CD14-positive monocyte (primary cell): Measurements from ENCODE around the gene CCDC82. TPM values are rescaled to one million over a fixed set of nuclear protein-coding genes. Genes with fewer than 3 reads are reported as not detected.
A peak's percentile ranks its signal among the peaks of the same experiment; 100 is the strongest.

Experiments used
- DNase-seq, 3 donors: peaks; one replicate each; pipeline ENCODE4 v3.0.0-alpha.2; 2011 to 2022
- H2AFZ ChIP-seq: 2 replicates; pipeline ENCODE4 v1.6.0; 2012; ENCODE audit warnings: mild to moderate bottlenecking, low read depth, low read length, inconsistent platforms; ENCODE audit not compliant: insufficient read depth, poor library complexity, severe bottlenecking
- H3K27ac ChIP-seq, 2 donors: 1 replicate in 1 of 2; 2 replicates in 1 of 2; pipeline ENCODE4 v1.5.1; 2012 to 2013; ENCODE audit warnings: low read length in 2 of 2, control low read depth in 1 of 2, inconsistent platforms in 1 of 2, low read depth in 1 of 2, mild to moderate bottlenecking in 1 of 2
- H3K27me3 ChIP-seq, 2 donors: one replicate each; pipeline versions ENCODE4 v1.6.0 to v1.6.1; 2011 to 2013; ENCODE audit warnings: low read length in 2 of 2; ENCODE audit not compliant: control insufficient read depth in 2 of 2, insufficient read depth in 2 of 2
- H3K36me3 ChIP-seq, 2 donors: replicated peaks in 1 of 2; 1 replicate in 1 of 2; 2 replicates in 1 of 2; pipeline versions ENCODE4 v1.5.1 to v1.6.1; 2012 to 2013; ENCODE audit warnings: low read length in 2 of 2, control low read depth in 1 of 2, inconsistent platforms in 1 of 2, mild to moderate bottlenecking in 1 of 2; ENCODE audit not compliant: insufficient read depth in 2 of 2, control insufficient read depth in 1 of 2
- H3K4me1 ChIP-seq, 2 donors: 1 replicate in 1 of 2; 2 replicates in 1 of 2; pipeline versions ENCODE4 v1.5.1 to v1.6.1; 2012 to 2013; ENCODE audit warnings: low read length in 2 of 2, control low read depth in 1 of 2, inconsistent platforms in 1 of 2, mild to moderate bottlenecking in 1 of 2, moderate library complexity in 1 of 2; ENCODE audit not compliant: insufficient read depth in 2 of 2, control insufficient read depth in 1 of 2
- H3K4me2 ChIP-seq: replicated peaks from 2 replicates; pipeline ENCODE3; 2012; ENCODE audit warnings: low read length, moderate library complexity, mild to moderate bottlenecking; ENCODE audit not compliant: poor library complexity, severe bottlenecking; ENCODE audit errors: extremely low read depth
- H3K4me3 ChIP-seq, 3 experiments: fragments of 200-600 bp in 1 of 3; sonication (generic) in 1 of 3; replicated peaks in 1 of 3; 1 replicate in 2 of 3; 2 replicates in 1 of 3; pipeline ENCODE4 v1.5.1; 2011 to 2013; ENCODE audit warnings: low read length in 3 of 3, mild to moderate bottlenecking in 3 of 3, control low read depth in 2 of 3, low read depth in 2 of 3, inconsistent platforms in 1 of 3, moderate library complexity in 1 of 3
- H3K79me2 ChIP-seq: 2 replicates; pipeline ENCODE4 v1.6.0; 2012; ENCODE audit warnings: mild to moderate bottlenecking, control low read depth, inconsistent platforms, low read length, moderate library complexity; ENCODE audit not compliant: insufficient read depth
- H3K9ac ChIP-seq: 2 replicates; pipeline ENCODE4 v1.6.0; 2017; ENCODE audit warnings: low read length, mild to moderate bottlenecking; ENCODE audit not compliant: insufficient read depth, poor library complexity, severe bottlenecking
- H3K9me3 ChIP-seq, 2 donors: replicated peaks in 1 of 2; 1 replicate in 1 of 2; 2 replicates in 1 of 2; pipeline versions ENCODE4 v1.5.1 to v1.6.1; 2012 to 2013; ENCODE audit warnings: low read length in 2 of 2, control low read depth in 1 of 2; ENCODE audit not compliant: control insufficient read depth in 1 of 2, insufficient read depth in 1 of 2
- H4K20me1 ChIP-seq: 2 replicates; pipeline ENCODE4 v1.6.0; 2012; ENCODE audit warnings: mild to moderate bottlenecking, low read length, control low read depth, moderate library complexity; ENCODE audit not compliant: insufficient read depth
- H3K27ac Mint-ChIP-seq, 7 donors: one replicate each; pipeline ENCODE4 v1.8.0; 2020; ENCODE audit warnings: mild to moderate bottlenecking in 7 of 7, mixed read lengths in 7 of 7, moderate library complexity in 6 of 7, inconsistent platforms in 2 of 7
- H3K27me3 Mint-ChIP-seq, 3 donors: one replicate each; pipeline ENCODE4 v1.8.0; 2021 to 2022; ENCODE audit warnings: low read depth in 3 of 3, mild to moderate bottlenecking in 3 of 3, mixed read lengths in 3 of 3, moderate library complexity in 3 of 3, inconsistent platforms in 1 of 3
- H3K36me3 Mint-ChIP-seq, 2 donors: one replicate each; pipeline ENCODE4 v1.8.0; 2020; ENCODE audit warnings: mixed read lengths in 2 of 2, inconsistent platforms in 1 of 2, mild to moderate bottlenecking in 1 of 2
- H3K4me1 Mint-ChIP-seq: one replicate; pipeline ENCODE4 v1.8.0; 2020; ENCODE audit warnings: mild to moderate bottlenecking, mixed read lengths
- H3K4me3 Mint-ChIP-seq, 2 donors: one replicate each; pipeline ENCODE4 v1.8.0; 2020; ENCODE audit warnings: mild to moderate bottlenecking in 2 of 2, mixed read lengths in 2 of 2, moderate library complexity in 1 of 2
- H3K9me3 Mint-ChIP-seq, 7 donors: one replicate each; pipeline ENCODE4 v1.8.0; 2020 to 2022; ENCODE audit warnings: mixed read lengths in 7 of 7, mild to moderate bottlenecking in 6 of 7, moderate library complexity in 6 of 7, inconsistent platforms in 2 of 7
- CTCF ChIP-seq: fragments of 200-600 bp; IDR thresholded peaks from one replicate; pipeline ENCODE4 v1.8.0; 2022; ENCODE audit warnings: antibody characterized with exemption, mild to moderate bottlenecking
- WGBS: methylation state at CpG from one replicate; pipeline ENCODE4 v1.1.5; 2013; ENCODE audit warnings: missing lambda C conversion rate; ENCODE audit not compliant: insufficient coverage; 5-methylcytosine and 5-hydroxymethylcytosine counted together
- intact Hi-C, 2 donors: fragments of 100-400 bp; cut with micrococcal nuclease; formaldehyde crosslinking; loops; one replicate each; pipeline versions ENCODE4 v1.15.0 to v1.15.1; 2023
- polyA plus RNA-seq, 3 donors: library from polyadenylated mRNA; depleted of rRNA in 1 of 3; unstranded in 2 of 3; stranded (reverse) in 1 of 3; fragments of 300-500 nt in 2 of 3; fragments of >200 nt in 1 of 3; fragmentation: Illumina TruSeq in 2 of 3; gene quantifications; 1 replicate in 2 of 3; 2 replicates in 1 of 3; pipeline ENCODE4 v1.2.3, GENCODE V29; 2012 to 2021

Gene CCDC82
- polyA plus RNA-seq, 3 donors, result 10.7 to 18.2 (median 12.2) TPM

- H3K4me3 ChIP-seq, result peak overlapping the region; percentile 75 to 100 (median 100)
- peaks cover 51 to 59% of the 10 kb centered on the region in 2 donors for H3K4me1 ChIP-seq
- H3K36me3 ChIP-seq, result no peaks in the 10 kb centered on the region
- Mint-ChIP-seq H3K27ac (peak overlapping the region; percentile 85 to 99 (median 94)), H3K4me1 (peaks cover 55% of the 10 kb centered on the region), H3K4me3 (peak overlapping the region; percentile 95 to 98), H3K9me3 (peaks cover 0 to 1% (median 0%) of the 10 kb centered on the region in 7 donors), H3K27me3 (peaks cover 0 to 2% (median 0%) of the 10 kb centered on the region in 3 donors), H3K36me3 (peaks cover 5 to 11% of the 10 kb centered on the region in 2 donors)
- H3K9me3 ChIP-seq, result no peaks in the 10 kb centered on the region
- DNase-seq, result no peak
- intact Hi-C loops, result loop anchor here (5.0 kb wide), 3 partner anchors 35 to 290 kb away; no protein-coding TSS in a partner anchor
- H3K79me2 ChIP-seq, result peaks cover 28% of the 10 kb centered on the region
- TF ChIP-seq CTCF, result no peak
- H2AFZ ChIP-seq, result peak overlapping the region; percentile 98
- peak overlapping the region; percentile 79 for H3K9ac ChIP-seq
- 0% methylated on average over 8 of the region's 13 CpGs for WGBS
- peak overlapping the region; percentile 88 for H3K4me2 ChIP-seq
- no peaks in the 10 kb centered on the region for H3K27me3 ChIP-seq
- H4K20me1 ChIP-seq, result peaks cover 3% of the 10 kb centered on the region
- H3K27ac ChIP-seq, result peak overlapping the region in 1 of 2 donors; percentile 93
Observed at GRCh38 chr11:96342014-96342960, 47.4 kb downstream of the CCDC82 start.

GRCh38 chr11:96341211-96342013 lies 48.3 kb downstream of the CCDC82 start:
- WGBS, result 28% methylated on average over 9 of the region's 26 CpGs
- H2AFZ ChIP-seq, result peak overlapping the region; percentile 98
- Mint-ChIP-seq H3K9me3 (peaks cover 0 to 1% (median 0%) of the 10 kb centered on the region in 7 donors), H3K27ac (peak overlapping the region in 6 of 7 donors; percentile 69 to 99 (median 94)), H3K4me3 (peak overlapping the region; percentile 95 to 98), H3K36me3 (peaks cover 5 to 11% of the 10 kb centered on the region in 2 donors), H3K4me1 (peaks cover 56% of the 10 kb centered on the region), H3K27me3 (peaks cover 0 to 2% (median 0%) of the 10 kb centered on the region in 3 donors)
- peaks cover 28% of the 10 kb centered on the region for H3K79me2 ChIP-seq
- peak overlapping the region; percentile 79 for H3K9ac ChIP-seq
- DNase-seq, result peak; percentile 25 to 41 (median 28)
- H3K4me2 ChIP-seq, result peak overlapping the region; percentile 88
- H3K27me3 ChIP-seq, result no peaks in the 10 kb centered on the region
- H3K27ac ChIP-seq, result peak overlapping the region in 1 of 2 donors; percentile 93
- peak; percentile 35 for TF ChIP-seq CTCF
- H3K9me3 ChIP-seq, result no peaks in the 10 kb centered on the region
- peak overlapping the region; percentile 75 to 100 (median 100) for H3K4me3 ChIP-seq
- intact Hi-C loops, result loop anchor here (5.0 kb wide), 3 partner anchors 34 to 289 kb away; no protein-coding TSS in a partner anchor
- H4K20me1 ChIP-seq, result peaks cover 5% of the 10 kb centered on the region
- H3K36me3 ChIP-seq, result no peaks in the 10 kb centered on the region
- peaks cover 52 to 63% of the 10 kb centered on the region in 2 donors for H3K4me1 ChIP-seq
